ENCODE results near the gene PALD1.

The PALD1 gene

GRCh38 chr10:70538195-70538520 is 59.6 kb downstream of the PALD1 start:
- DNase-seq = no peak

- DNase-seq = no peak
Measured at GRCh38 chr10:70538731-70539338, 60.3 kb downstream of the PALD1 start.

GRCh38 chr10:70539471-70539870 is 60.9 kb downstream of the PALD1 start:
- no peak for DNase-seq

- peak; percentile 3 for DNase-seq
Measured at GRCh38 chr10:70540089-70540788, 61.7 kb downstream of the PALD1 start.

GRCh38 chr10:70540789-70541360 is 62.3 kb downstream of the PALD1 start:
- no peak for DNase-seq

GRCh38 chr10:70541736-70542564 is 63.4 kb downstream of the PALD1 start:
- no peak for DNase-seq

GRCh38 chr10:70542565-70542938 is 64.0 kb downstream of the PALD1 start:
- no peak for DNase-seq

- DNase-seq = no peak
Measured at GRCh38 chr10:70543911-70544310, 65.3 kb downstream of the PALD1 start.

- DNase-seq = no peak
Measured at GRCh38 chr10:70544431-70545340, 66.1 kb downstream of the PALD1 start.

GRCh38 chr10:70546584-70546983 is 68.0 kb downstream of the PALD1 start:
- no peak for DNase-seq

GRCh38 chr10:70549351-70549961 is 70.9 kb downstream of the PALD1 start:
- DNase-seq = no peak

- DNase-seq = peak; percentile 35
Measured at GRCh38 chr10:70549962-70550458, 71.4 kb downstream of the PALD1 start.

- DNase-seq = no peak
Measured at GRCh38 chr10:70550459-70550858, 71.9 kb downstream of the PALD1 start.

GRCh38 chr10:70551466-70551865 is 72.9 kb downstream of the PALD1 start:
- no peak for DNase-seq

GRCh38 chr10:70551971-70552422 is 73.4 kb downstream of the PALD1 start:
- DNase-seq = no peak

GRCh38 chr10:70552586-70552985 is 74.0 kb downstream of the PALD1 start:
- DNase-seq = no peak

- no peak for DNase-seq
Measured at GRCh38 chr10:70555371-70555770, 76.8 kb downstream of the PALD1 start.

GRCh38 chr10:70557086-70557845 is 78.7 kb downstream of the PALD1 start:
- DNase-seq = no peak

- DNase-seq = no peak
Measured at GRCh38 chr10:70557876-70558275, 79.3 kb downstream of the PALD1 start.

GRCh38 chr10:70558295-70558694 is 79.7 kb downstream of the PALD1 start:
- DNase-seq = no peak

Data from NCI-H1694 treated with DMSO at 0.1 percent for 48 hours (cell line).